CD4-positive, alpha-beta T cell treated with Interferon alpha-2 for 1 hour (primary cell): ENCODE data around the gene KPNA1.
"Not testable (repeated sequence)": the region's sequence is repeated elsewhere in the genome, so short reads cannot be mapped to it uniquely, and the experiment has no call there.

Experiments used
- DNase-seq, 2 donors: peaks; one replicate each; pipeline ENCODE4 v3.0.0-alpha.2; 2020 to 2022

KPNA1 gene

DNA sequence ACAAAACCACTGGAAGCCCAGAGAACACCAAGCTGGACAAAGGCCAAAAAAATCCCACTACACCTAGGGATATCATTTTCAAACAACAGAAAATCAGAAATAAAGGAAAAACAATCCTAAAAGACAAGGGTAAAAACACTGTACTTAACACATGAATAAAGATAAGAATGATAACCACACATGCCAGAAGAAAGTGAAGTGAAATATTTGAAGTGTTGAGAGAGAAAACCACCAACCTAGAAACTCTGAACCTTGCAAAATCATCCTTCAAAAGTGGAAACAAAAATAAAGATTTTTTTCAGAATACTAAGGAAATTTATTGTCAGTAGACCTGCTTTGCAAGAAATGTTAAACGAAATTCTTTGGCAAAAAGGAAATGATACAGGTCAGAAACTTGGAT lies 45.1 kb downstream of the KPNA1 start:
- DNase-seq, result no peak

- DNase-seq, result no peak
Measured at GRCh38 chr3:122468896-122469533, 45.7 kb downstream of the KPNA1 start.

DNA sequence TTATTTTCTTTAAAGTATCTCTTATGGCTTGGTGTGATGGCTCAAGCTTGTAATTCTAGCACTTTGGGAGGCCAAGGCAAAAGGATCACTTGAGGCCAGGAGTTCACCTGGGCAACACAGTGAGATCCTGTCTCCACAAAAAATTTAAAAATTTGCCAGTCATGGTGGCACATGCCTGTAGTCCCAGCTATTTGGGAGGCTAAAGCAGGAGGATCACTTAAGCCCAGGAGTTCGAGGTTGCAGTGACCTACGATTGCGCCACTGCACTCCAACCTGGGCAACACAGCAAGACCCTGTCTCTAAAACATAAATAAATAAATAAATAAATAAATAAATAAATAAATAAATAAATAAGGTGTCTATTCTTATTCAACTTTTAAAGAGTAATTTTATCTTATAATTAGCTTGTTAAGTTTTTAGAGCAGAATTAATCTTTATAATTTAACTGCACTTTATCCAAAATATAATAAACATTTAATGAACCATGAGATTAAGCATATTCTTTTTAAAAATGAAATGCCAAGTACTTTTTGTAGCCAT lies 48.0 kb downstream of the KPNA1 start:
- DNase-seq, result no peak

- DNase-seq, result no peak
Measured at GRCh38 chr3:122464659-122465058, 50.1 kb downstream of the KPNA1 start.

- no peak for DNase-seq
Measured at GRCh38 chr3:122462406-122462805, 52.3 kb downstream of the KPNA1 start.

- no peak for DNase-seq
Measured at GRCh38 chr3:122461806-122462205, 52.9 kb downstream of the KPNA1 start.

DNA sequence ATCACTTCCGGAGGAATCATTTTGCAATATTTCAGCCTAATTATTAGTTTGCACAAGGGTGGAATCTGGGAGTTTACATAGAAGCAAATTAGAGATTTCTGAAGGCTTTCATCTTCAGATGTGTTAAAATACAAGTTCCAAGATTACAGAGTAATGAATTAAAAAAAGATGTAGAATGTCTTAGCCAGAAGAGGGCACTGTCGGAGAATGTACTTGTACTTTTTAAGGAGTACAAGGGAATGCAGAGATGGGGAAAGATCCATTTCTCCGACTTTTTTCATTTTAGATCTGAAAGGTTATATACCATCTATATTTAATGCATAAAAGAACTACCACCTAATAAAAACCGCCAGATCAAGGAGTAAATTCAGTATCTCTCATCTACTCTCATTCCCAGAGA lies 55.7 kb downstream of the KPNA1 start:
- DNase-seq, result no peak

- DNase-seq, result no peak
Measured at GRCh38 chr3:122457706-122458105, 57.0 kb downstream of the KPNA1 start.

- DNase-seq, result no peak
Measured at GRCh38 chr3:122456074-122456473, 58.7 kb downstream of the KPNA1 start.

- no peak for DNase-seq
Measured at GRCh38 chr3:122451371-122451770, 63.4 kb downstream of the KPNA1 start.

DNA sequence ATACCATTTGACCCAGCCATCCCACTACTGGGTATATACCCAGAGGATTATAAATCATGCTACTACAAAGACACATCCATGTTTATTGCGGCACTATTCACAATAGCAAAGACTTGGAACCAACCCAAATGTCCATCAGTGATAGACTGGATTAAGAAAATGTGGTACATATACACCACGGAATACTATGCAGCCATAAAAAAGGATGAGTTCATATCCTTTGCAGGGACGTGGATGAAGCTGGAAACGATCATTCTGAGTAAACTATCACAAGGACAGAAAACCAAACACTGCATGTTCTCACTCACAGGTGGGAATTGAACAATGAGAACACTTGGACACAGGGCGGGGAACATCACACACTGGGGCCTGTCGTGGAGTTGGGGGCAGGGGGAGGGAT lies 66.5 kb downstream of the KPNA1 start:
- not testable (repeated sequence) for DNase-seq

- DNase-seq, result not testable (repeated sequence)
Measured at GRCh38 chr3:122444491-122444887, 70.2 kb downstream of the KPNA1 start.

GRCh38 chr3:122443762-122444490 lies 70.8 kb downstream of the KPNA1 start:
- DNase-seq, result not testable (repeated sequence)

DNA sequence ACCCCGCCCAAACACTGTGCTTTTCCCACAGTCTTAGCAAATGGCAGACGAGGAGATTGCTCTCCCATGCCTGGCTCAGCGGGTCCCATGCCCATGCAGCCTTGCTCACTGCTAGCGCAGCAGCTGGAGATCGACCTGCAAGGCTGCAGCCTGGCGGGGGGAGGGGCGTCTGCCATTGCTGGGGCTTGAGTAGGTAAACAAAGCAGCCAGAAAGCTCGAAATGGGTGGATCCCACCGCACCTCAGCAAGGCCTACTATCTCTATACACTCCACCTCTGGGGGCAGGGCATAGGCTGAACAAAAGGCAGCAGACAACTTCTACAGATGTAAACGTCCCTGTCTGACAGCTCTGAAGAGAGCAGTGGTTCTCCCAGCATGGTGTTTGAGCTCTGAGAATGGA lies 71.6 kb downstream of the KPNA1 start:
- DNase-seq, result no peak

DNA sequence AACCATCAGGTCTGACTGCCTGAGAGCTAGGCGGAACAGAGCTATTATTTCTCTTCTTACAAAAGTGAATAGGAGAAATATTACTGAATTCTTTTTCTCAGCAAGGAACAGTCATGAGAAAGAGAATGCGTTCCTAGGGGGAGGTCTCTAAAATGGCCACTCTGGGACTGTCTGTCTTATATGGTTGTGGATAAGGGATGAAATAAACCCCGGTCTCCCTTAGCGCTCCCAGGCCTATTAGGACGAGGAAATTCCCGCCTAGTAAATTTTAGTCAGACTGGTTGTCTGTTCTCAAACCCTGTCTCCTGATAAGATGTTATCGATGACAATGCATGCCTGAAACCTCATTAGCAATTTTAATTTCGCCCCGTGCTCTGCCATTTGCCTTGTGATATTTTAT lies 78.8 kb downstream of the KPNA1 start:
- no peak for DNase-seq

DNA sequence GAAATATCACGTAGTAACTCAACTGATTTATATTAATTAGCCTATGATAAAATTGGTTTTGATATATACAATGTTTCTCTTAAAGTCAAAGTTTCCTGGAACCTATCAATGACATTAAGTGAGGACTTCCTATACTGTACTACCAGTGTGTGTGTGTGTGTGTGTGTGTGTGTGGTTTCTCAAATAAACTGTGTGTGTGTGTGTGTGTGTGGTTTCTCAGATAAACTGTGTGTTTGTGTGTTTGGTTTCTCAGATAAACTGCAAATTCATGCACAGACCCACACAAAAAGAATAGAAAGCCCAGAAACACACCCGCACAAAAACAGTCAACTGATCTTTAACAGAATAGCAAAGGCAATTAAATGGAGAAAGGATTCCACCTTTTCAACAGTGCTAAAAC lies 84.4 kb downstream of the KPNA1 start:
- DNase-seq, result no peak

- DNase-seq, result no peak
Measured at GRCh38 chr3:122427857-122428471, 86.8 kb downstream of the KPNA1 start.

GRCh38 chr3:122421836-122422235 lies 92.9 kb downstream of the KPNA1 start:
- no peak for DNase-seq

GRCh38 chr3:122421101-122421500 lies 93.6 kb downstream of the KPNA1 start:
- DNase-seq, result no peak

GRCh38 chr3:122416966-122417365 lies 97.8 kb downstream of the KPNA1 start:
- DNase-seq, result no peak

- peak; percentile 97 to 98 for DNase-seq
Measured at GRCh38 chr3:122415762-122416654, 98.7 kb downstream of the KPNA1 start, which contains the start of gene WDR5B. Gene WDR5B (minus strand): TSS chr3:122416062. CDS start chr3:122415528, 534 bp downstream.

DNA sequence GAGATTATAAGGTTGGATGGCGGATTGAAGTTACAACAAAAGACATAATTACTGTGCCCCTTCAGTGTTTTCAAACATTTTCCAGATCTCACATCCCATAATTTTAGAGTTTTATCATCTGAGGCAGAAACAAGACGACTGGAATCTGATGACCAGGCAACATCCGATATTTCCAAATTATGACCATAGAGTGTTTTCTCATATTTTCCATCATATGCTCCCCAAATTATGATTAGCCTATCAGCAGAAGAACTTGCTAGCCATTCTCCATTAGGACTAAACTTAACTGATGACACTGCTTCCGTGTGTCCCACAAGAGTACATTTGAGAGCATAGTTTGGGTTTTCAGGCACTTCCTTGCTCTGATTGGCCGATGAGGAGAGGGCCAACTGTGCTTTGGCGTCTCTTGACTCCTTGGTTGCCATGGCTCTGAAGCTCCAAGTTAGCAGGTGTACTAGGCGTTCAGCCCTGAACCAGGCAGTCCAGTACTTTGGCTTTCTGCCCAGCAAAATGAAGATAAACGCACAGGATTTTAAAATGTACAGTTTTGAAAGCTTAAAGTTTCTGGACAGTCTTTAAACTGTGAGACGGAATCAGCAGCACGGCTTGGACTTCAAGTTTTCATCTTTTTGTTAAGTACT lies 99.5 kb downstream of the KPNA1 start:
- peak; percentile 49 to 72 for DNase-seq
